ENCODE measurements around the gene SCFD2. TPM values are rescaled to one million over a fixed set of nuclear protein-coding genes. Genes with fewer than 3 reads are reported as not detected.

SCFD2 gene
- total RNA-seq, 1 donor from 2014 or later, result 11.9 TPM

DNA sequence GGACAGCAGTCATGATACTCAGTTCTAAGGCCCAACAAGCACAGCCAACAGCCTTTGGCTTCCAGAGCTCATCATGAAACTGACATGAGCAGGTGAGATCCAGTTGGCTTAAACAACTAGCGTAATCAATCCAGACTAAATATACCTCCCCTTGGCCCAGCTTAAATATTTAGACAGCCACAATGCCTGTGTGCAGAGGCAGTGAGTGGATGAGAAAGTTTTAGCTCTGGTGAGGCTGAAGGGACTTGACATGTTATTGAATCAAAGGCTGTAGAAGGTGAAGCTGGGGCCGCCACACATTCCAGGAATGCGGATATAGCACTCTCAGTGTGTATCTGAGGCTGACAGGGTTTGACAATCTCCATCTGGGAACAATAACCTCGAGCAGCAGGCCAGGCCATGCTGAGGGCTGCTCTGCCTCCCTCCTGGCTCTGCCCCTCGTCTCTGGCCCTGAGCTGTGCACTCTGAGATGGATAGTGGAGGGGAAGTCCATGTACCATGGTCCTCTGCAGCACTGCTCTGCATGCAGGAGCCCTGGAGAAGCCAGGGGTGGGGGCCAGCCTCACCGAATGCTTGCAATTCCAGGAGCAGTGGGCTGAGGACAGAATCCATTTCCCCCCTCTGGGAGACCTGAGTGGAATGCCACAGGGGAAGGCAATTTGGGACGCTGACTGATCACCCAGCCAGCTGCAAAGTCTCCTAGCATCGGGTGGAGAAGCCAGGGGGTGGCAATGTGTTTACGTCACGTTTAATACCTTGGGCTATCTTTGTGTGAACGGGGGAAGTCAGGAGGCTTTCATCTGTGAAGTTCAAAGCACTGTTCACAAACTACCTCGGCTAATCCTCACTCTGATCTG, 541.0 kb downstream of the SCFD2 start:
- Mint-ChIP-seq H3K27ac (ENCODE audit: unreplicated experiment) (peak overlapping the region; percentile 81), H3K9me3 (ENCODE audit: unreplicated experiment) (peaks cover 3% of the 10 kb centered on the region), H3K4me1 (ENCODE audit: low read depth, unreplicated experiment) (peaks cover 35% of the 10 kb centered on the region), H3K4me3 (ENCODE audit: unreplicated experiment) (no peak overlapping the region), H3K36me3 (ENCODE audit: low read depth, unreplicated experiment) (no peaks in the 10 kb centered on the region), H3K27me3 (ENCODE audit: low read depth, unreplicated experiment) (no peaks in the 10 kb centered on the region)
- H3K9me3 ChIP-seq (ENCODE audit: insufficient read depth, low read depth, low read length), result no peaks in the 10 kb centered on the region
- DNase-seq (ENCODE audit: low read depth) (peak; percentile 68), FAIRE-seq (no peak)
- H3K9ac ChIP-seq (ENCODE audit: low read length), result no peak overlapping the region
- no peak overlapping the region for H3K4me3 ChIP-seq (ENCODE audit: insufficient read depth, low read depth, low read length)
- peak overlapping the region; percentile 42 for H3K4me2 ChIP-seq (ENCODE audit: low read length)
- no peaks in the 10 kb centered on the region for H3K36me3 ChIP-seq (ENCODE audit: insufficient read depth, low read length)
- TF ChIP-seq EZH2 (IDR thresholded peaks at IDR 0.05; ENCODE audit: insufficient read depth, low read length), result no peak
- TF ChIP-seq, protein P1, sequence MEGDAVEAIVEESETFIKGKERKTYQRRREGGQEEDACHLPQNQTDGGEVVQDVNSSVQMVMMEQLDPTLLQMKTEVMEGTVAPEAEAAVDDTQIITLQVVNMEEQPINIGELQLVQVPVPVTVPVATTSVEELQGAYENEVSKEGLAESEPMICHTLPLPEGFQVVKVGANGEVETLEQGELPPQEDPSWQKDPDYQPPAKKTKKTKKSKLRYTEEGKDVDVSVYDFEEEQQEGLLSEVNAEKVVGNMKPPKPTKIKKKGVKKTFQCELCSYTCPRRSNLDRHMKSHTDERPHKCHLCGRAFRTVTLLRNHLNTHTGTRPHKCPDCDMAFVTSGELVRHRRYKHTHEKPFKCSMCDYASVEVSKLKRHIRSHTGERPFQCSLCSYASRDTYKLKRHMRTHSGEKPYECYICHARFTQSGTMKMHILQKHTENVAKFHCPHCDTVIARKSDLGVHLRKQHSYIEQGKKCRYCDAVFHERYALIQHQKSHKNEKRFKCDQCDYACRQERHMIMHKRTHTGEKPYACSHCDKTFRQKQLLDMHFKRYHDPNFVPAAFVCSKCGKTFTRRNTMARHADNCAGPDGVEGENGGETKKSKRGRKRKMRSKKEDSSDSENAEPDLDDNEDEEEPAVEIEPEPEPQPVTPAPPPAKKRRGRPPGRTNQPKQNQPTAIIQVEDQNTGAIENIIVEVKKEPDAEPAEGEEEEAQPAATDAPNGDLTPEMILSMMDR (IDR thresholded peaks at IDR 0.05; ENCODE audit: insufficient read depth, low read depth, low read length), result no peak
- no peaks in the 10 kb centered on the region for H4K20me1 ChIP-seq (ENCODE audit: insufficient read depth, low read length)
- H3K27ac ChIP-seq (ENCODE audit: low read depth, low read length), result no peak overlapping the region
- peak overlapping the region; percentile 57 for H2AFZ ChIP-seq (ENCODE audit: low read depth, low read length)
- no peaks in the 10 kb centered on the region for H3K27me3 ChIP-seq (ENCODE audit: insufficient read depth, low read length)
- H3K4me1 ChIP-seq (ENCODE audit: insufficient read depth, low read length), result peaks cover 12% of the 10 kb centered on the region
- no peaks in the 10 kb centered on the region for H3K79me2 ChIP-seq (ENCODE audit: insufficient read depth, low read length)

DNA sequence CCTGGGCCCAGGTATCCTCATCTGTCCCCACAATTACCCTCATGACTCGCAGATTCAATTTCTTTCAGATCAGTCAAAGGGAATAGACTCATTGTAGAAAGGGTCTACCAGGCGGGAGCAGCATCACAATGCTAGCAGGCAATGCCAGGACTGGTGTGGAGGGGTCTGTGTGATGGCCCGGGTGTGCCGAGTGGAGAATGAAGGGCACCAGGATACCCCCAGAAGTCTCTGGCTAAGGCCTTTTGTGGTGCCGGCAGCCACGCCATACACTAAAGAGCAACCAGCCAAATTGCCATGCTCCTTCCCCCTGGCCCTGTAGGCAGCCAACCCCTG, 541.6 kb downstream of the SCFD2 start:
- no peak overlapping the region for H3K27ac Mint-ChIP-seq (ENCODE audit: unreplicated experiment)

More for the DNA sequence above, 541.6 kb downstream of the SCFD2 start:
- no peak overlapping the region for H3K9ac ChIP-seq (ENCODE audit: low read length)
- no peak overlapping the region for H3K4me3 ChIP-seq (ENCODE audit: insufficient read depth, low read depth, low read length)
- H2AFZ ChIP-seq (ENCODE audit: low read depth, low read length), result no peak overlapping the region
- no peak overlapping the region for H3K4me2 ChIP-seq (ENCODE audit: low read length)
- no peak overlapping the region for H3K27ac ChIP-seq (ENCODE audit: low read depth, low read length)
- no peak overlapping the region for H3K4me3 Mint-ChIP-seq (ENCODE audit: unreplicated experiment)
- H3K9me3 ChIP-seq (ENCODE audit: insufficient read depth, low read depth, low read length), result no peaks in the 10 kb centered on the region
- no peaks in the 10 kb centered on the region for H3K36me3 Mint-ChIP-seq (ENCODE audit: low read depth, unreplicated experiment)
- no peaks in the 10 kb centered on the region for H3K79me2 ChIP-seq (ENCODE audit: insufficient read depth, low read length)
- H3K4me1 ChIP-seq (ENCODE audit: insufficient read depth, low read length), result peaks cover 12% of the 10 kb centered on the region
- H3K4me1 Mint-ChIP-seq (ENCODE audit: low read depth, unreplicated experiment), result peaks cover 35% of the 10 kb centered on the region
- no peak for DNase-seq (ENCODE audit: low read depth)
- H3K27me3 ChIP-seq (ENCODE audit: insufficient read depth, low read length), result no peaks in the 10 kb centered on the region
- no peaks in the 10 kb centered on the region for H3K36me3 ChIP-seq (ENCODE audit: insufficient read depth, low read length)
- no peak for FAIRE-seq
- TF ChIP-seq, protein P1 (IDR thresholded peaks at IDR 0.05; ENCODE audit: insufficient read depth, low read depth, low read length), result no peak
- no peak for TF ChIP-seq EZH2 (IDR thresholded peaks at IDR 0.05; ENCODE audit: insufficient read depth, low read length)
- peaks cover 3% of the 10 kb centered on the region for H3K9me3 Mint-ChIP-seq (ENCODE audit: unreplicated experiment)
- H3K27me3 Mint-ChIP-seq (ENCODE audit: low read depth, unreplicated experiment), result no peaks in the 10 kb centered on the region
- H4K20me1 ChIP-seq (ENCODE audit: insufficient read depth, low read length), result no peaks in the 10 kb centered on the region

Measured in astrocyte (in vitro differentiated cells and primary cell).